HG03558 (cell line): ENCODE data around the gene SPATA32.

ENCODE experiments used
- ATAC-seq: cut with Tn5 transposase; IDR thresholded peaks from one replicate; pipeline ENCODE4 v1.9.1; 2021; ENCODE audit warnings: moderate number of reproducible peaks; ENCODE audit not compliant: unreplicated experiment; ENCODE audit errors: extremely low read depth

SPATA32 gene

GRCh38 chr17:45222289-45222995 is 39.5 kb downstream of the SPATA32 start:
- no peak for ATAC-seq

- no peak for ATAC-seq
Observed at GRCh38 chr17:45222014-45222288, 39.9 kb downstream of the SPATA32 start.

GRCh38 chr17:45221081-45222013 is 40.5 kb downstream of the SPATA32 start, which contains the start of gene FMNL1:
FMNL1 (plus strand) TSS chr17:45221885; CDS start chr17:45222125, 240 bp downstream.
- ATAC-seq: no peak

- ATAC-seq: no peak
Observed at GRCh38 chr17:45220079-45220478, 41.8 kb downstream of the SPATA32 start.

- no peak for ATAC-seq
Observed at GRCh38 chr17:45218895-45219661, 42.8 kb downstream of the SPATA32 start.
